ENCODE measurements around the gene MARCHF2.

DNA sequence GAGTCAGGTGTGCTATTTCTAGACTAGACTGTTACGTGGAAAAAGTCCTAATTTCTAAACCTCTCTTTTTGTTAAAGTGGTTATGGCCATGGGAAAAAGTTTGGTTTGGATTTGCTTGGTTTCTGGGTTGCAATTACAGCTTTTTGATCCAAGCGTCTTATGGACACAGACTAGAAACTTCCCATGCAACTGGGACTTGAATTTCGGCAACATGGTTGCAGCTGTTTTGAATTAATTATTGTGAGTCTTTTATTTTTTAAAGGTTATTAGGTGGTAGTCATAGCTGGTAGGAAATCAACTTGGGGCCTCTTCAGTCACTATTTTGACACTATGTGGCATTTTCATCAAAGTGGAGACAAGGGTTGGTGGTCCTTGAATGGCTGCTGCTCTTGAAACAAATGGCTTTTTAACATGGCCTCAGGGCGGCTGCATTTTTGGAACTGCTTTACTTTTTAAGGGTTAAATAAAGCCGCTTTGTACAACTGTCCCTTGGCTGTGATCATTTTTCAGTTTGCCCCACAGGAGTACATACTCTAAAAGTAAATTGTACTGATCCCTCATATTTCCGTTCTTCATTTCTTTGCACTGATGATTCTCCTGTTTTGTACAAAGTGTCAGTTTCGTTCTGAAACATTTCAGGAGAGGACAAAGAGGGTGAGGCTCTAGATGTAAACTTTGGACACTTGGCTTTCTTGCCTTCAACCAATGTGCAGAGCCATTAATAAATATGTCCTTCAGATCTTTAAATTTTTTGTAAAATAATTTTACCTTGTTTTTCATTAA lies 47.6 kb downstream of the MARCHF2 start:
- TF ChIP-seq MXD4 (CRISPR knock-in tag; IDR thresholded peaks at IDR 0.05; ENCODE audit: borderline replicate concordance) = no peak
- TF ChIP-seq, protein P1, sequence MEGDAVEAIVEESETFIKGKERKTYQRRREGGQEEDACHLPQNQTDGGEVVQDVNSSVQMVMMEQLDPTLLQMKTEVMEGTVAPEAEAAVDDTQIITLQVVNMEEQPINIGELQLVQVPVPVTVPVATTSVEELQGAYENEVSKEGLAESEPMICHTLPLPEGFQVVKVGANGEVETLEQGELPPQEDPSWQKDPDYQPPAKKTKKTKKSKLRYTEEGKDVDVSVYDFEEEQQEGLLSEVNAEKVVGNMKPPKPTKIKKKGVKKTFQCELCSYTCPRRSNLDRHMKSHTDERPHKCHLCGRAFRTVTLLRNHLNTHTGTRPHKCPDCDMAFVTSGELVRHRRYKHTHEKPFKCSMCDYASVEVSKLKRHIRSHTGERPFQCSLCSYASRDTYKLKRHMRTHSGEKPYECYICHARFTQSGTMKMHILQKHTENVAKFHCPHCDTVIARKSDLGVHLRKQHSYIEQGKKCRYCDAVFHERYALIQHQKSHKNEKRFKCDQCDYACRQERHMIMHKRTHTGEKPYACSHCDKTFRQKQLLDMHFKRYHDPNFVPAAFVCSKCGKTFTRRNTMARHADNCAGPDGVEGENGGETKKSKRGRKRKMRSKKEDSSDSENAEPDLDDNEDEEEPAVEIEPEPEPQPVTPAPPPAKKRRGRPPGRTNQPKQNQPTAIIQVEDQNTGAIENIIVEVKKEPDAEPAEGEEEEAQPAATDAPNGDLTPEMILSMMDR (IDR thresholded peaks at IDR 0.05) = no peak
- TF ChIP-seq, protein P2, sequence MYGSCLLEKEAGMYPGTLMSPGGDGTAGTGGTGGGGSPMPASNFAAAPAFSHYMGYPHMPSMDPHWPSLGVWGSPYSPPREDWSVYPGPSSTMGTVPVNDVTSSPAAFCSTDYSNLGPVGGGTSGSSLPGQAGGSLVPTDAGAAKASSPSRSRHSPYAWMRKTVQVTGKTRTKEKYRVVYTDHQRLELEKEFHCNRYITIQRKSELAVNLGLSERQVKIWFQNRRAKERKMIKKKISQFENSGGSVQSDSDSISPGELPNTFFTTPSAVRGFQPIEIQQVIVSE (CRISPR knock-in tag; IDR thresholded peaks at IDR 0.05; ENCODE audit: borderline replicate concordance) = no peak
- TF ChIP-seq ZBTB21 (CRISPR knock-in tag; IDR thresholded peaks at IDR 0.05; ENCODE audit: borderline replicate concordance) = no peak
- TF ChIP-seq, protein P3, sequence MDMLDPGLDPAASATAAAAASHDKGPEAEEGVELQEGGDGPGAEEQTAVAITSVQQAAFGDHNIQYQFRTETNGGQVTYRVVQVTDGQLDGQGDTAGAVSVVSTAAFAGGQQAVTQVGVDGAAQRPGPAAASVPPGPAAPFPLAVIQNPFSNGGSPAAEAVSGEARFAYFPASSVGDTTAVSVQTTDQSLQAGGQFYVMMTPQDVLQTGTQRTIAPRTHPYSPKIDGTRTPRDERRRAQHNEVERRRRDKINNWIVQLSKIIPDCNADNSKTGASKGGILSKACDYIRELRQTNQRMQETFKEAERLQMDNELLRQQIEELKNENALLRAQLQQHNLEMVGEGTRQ (CRISPR knock-in tag; IDR thresholded peaks at IDR 0.05) = no peak
- TF ChIP-seq, protein P4, sequence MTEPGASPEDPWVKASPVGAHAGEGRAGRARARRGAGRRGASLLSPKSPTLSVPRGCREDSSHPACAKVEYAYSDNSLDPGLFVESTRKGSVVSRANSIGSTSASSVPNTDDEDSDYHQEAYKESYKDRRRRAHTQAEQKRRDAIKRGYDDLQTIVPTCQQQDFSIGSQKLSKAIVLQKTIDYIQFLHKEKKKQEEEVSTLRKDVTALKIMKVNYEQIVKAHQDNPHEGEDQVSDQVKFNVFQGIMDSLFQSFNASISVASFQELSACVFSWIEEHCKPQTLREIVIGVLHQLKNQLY (CRISPR knock-in tag; IDR thresholded peaks at IDR 0.05) = no peak
- no peak for TF ChIP-seq GABPB1 (CRISPR knock-in tag; IDR thresholded peaks at IDR 0.05)

All from WTC11 (cell line).